CD14-positive monocyte (primary cell): ENCODE results near the gene ZYG11A. TPM values are rescaled to one million over a fixed set of nuclear protein-coding genes. Genes with fewer than 3 reads are reported as not detected.

Experiments
- DNase-seq, 3 donors: peaks; one replicate each; pipeline ENCODE4 v3.0.0-alpha.2; 2011 to 2022
- H2AFZ ChIP-seq: 2 replicates; pipeline ENCODE4 v1.6.0; 2012; ENCODE audit warnings: mild to moderate bottlenecking, low read depth, low read length, inconsistent platforms; ENCODE audit not compliant: insufficient read depth, poor library complexity, severe bottlenecking
- H3K27ac ChIP-seq, 2 donors: 1 replicate in 1 of 2; 2 replicates in 1 of 2; pipeline ENCODE4 v1.5.1; 2012 to 2013; ENCODE audit warnings: low read length in 2 of 2, control low read depth in 1 of 2, inconsistent platforms in 1 of 2, low read depth in 1 of 2, mild to moderate bottlenecking in 1 of 2
- H3K27me3 ChIP-seq, 2 donors: one replicate each; pipeline versions ENCODE4 v1.6.0 to v1.6.1; 2011 to 2013; ENCODE audit warnings: low read length in 2 of 2; ENCODE audit not compliant: control insufficient read depth in 2 of 2, insufficient read depth in 2 of 2
- H3K36me3 ChIP-seq, 2 donors: replicated peaks in 1 of 2; 1 replicate in 1 of 2; 2 replicates in 1 of 2; pipeline versions ENCODE4 v1.5.1 to v1.6.1; 2012 to 2013; ENCODE audit warnings: low read length in 2 of 2, control low read depth in 1 of 2, inconsistent platforms in 1 of 2, mild to moderate bottlenecking in 1 of 2; ENCODE audit not compliant: insufficient read depth in 2 of 2, control insufficient read depth in 1 of 2
- H3K4me1 ChIP-seq, 2 donors: 1 replicate in 1 of 2; 2 replicates in 1 of 2; pipeline versions ENCODE4 v1.5.1 to v1.6.1; 2012 to 2013; ENCODE audit warnings: low read length in 2 of 2, control low read depth in 1 of 2, inconsistent platforms in 1 of 2, mild to moderate bottlenecking in 1 of 2, moderate library complexity in 1 of 2; ENCODE audit not compliant: insufficient read depth in 2 of 2, control insufficient read depth in 1 of 2
- H3K4me2 ChIP-seq: replicated peaks from 2 replicates; pipeline ENCODE3; 2012; ENCODE audit warnings: low read length, moderate library complexity, mild to moderate bottlenecking; ENCODE audit not compliant: poor library complexity, severe bottlenecking; ENCODE audit errors: extremely low read depth
- H3K4me3 ChIP-seq, 3 experiments: fragments of 200-600 bp in 1 of 3; sonication (generic) in 1 of 3; replicated peaks in 1 of 3; 1 replicate in 2 of 3; 2 replicates in 1 of 3; pipeline ENCODE4 v1.5.1; 2011 to 2013; ENCODE audit warnings: low read length in 3 of 3, mild to moderate bottlenecking in 3 of 3, control low read depth in 2 of 3, low read depth in 2 of 3, inconsistent platforms in 1 of 3, moderate library complexity in 1 of 3
- H3K79me2 ChIP-seq: 2 replicates; pipeline ENCODE4 v1.6.0; 2012; ENCODE audit warnings: mild to moderate bottlenecking, control low read depth, inconsistent platforms, low read length, moderate library complexity; ENCODE audit not compliant: insufficient read depth
- H3K9ac ChIP-seq: 2 replicates; pipeline ENCODE4 v1.6.0; 2017; ENCODE audit warnings: low read length, mild to moderate bottlenecking; ENCODE audit not compliant: insufficient read depth, poor library complexity, severe bottlenecking
- H3K9me3 ChIP-seq, 2 donors: replicated peaks in 1 of 2; 1 replicate in 1 of 2; 2 replicates in 1 of 2; pipeline versions ENCODE4 v1.5.1 to v1.6.1; 2012 to 2013; ENCODE audit warnings: low read length in 2 of 2, control low read depth in 1 of 2; ENCODE audit not compliant: control insufficient read depth in 1 of 2, insufficient read depth in 1 of 2
- H4K20me1 ChIP-seq: 2 replicates; pipeline ENCODE4 v1.6.0; 2012; ENCODE audit warnings: mild to moderate bottlenecking, low read length, control low read depth, moderate library complexity; ENCODE audit not compliant: insufficient read depth
- H3K27ac Mint-ChIP-seq, 7 donors: one replicate each; pipeline ENCODE4 v1.8.0; 2020; ENCODE audit warnings: mild to moderate bottlenecking in 7 of 7, mixed read lengths in 7 of 7, moderate library complexity in 6 of 7, inconsistent platforms in 2 of 7
- H3K27me3 Mint-ChIP-seq, 3 donors: one replicate each; pipeline ENCODE4 v1.8.0; 2021 to 2022; ENCODE audit warnings: low read depth in 3 of 3, mild to moderate bottlenecking in 3 of 3, mixed read lengths in 3 of 3, moderate library complexity in 3 of 3, inconsistent platforms in 1 of 3
- H3K36me3 Mint-ChIP-seq, 2 donors: one replicate each; pipeline ENCODE4 v1.8.0; 2020; ENCODE audit warnings: mixed read lengths in 2 of 2, inconsistent platforms in 1 of 2, mild to moderate bottlenecking in 1 of 2
- H3K4me1 Mint-ChIP-seq: one replicate; pipeline ENCODE4 v1.8.0; 2020; ENCODE audit warnings: mild to moderate bottlenecking, mixed read lengths
- H3K4me3 Mint-ChIP-seq, 2 donors: one replicate each; pipeline ENCODE4 v1.8.0; 2020; ENCODE audit warnings: mild to moderate bottlenecking in 2 of 2, mixed read lengths in 2 of 2, moderate library complexity in 1 of 2
- H3K9me3 Mint-ChIP-seq, 7 donors: one replicate each; pipeline ENCODE4 v1.8.0; 2020 to 2022; ENCODE audit warnings: mixed read lengths in 7 of 7, mild to moderate bottlenecking in 6 of 7, moderate library complexity in 6 of 7, inconsistent platforms in 2 of 7
- WGBS: methylation state at CpG from one replicate; pipeline ENCODE4 v1.1.5; 2013; ENCODE audit warnings: missing lambda C conversion rate; ENCODE audit not compliant: insufficient coverage; 5-methylcytosine and 5-hydroxymethylcytosine counted together
- intact Hi-C, 2 donors: fragments of 100-400 bp; cut with micrococcal nuclease; formaldehyde crosslinking; loops; one replicate each; pipeline versions ENCODE4 v1.15.0 to v1.15.1; 2023
- polyA plus RNA-seq, 3 donors: library from polyadenylated mRNA; depleted of rRNA in 1 of 3; unstranded in 2 of 3; stranded (reverse) in 1 of 3; fragments of 300-500 nt in 2 of 3; fragments of >200 nt in 1 of 3; fragmentation: Illumina TruSeq in 2 of 3; gene quantifications; 1 replicate in 2 of 3; 2 replicates in 1 of 3; pipeline ENCODE4 v1.2.3, GENCODE V29; 2012 to 2021
- TF ChIP-seq, protein P1 (sequence below): fragments of 200-600 bp; IDR thresholded peaks from one replicate; pipeline ENCODE4 v1.8.0; 2022; ENCODE audit warnings: antibody characterized with exemption, mild to moderate bottlenecking

The ZYG11A gene
- polyA plus RNA-seq, 3 donors = not detected

GRCh38 chr1:52825868-52826267 is 16.7 kb upstream of the ZYG11A start:
- Mint-ChIP-seq H3K27me3 (no peaks in the 10 kb centered on the region), H3K4me1 (no peaks in the 10 kb centered on the region), H3K4me3 (no peak overlapping the region), H3K36me3 (peaks cover 18 to 24% of the 10 kb centered on the region in 2 donors), H3K9me3 (peaks cover 0 to 2% (median 0%) of the 10 kb centered on the region in 7 donors), H3K27ac (no peak overlapping the region)
- no peaks in the 10 kb centered on the region for H3K9me3 ChIP-seq
- TF ChIP-seq, protein P1, sequence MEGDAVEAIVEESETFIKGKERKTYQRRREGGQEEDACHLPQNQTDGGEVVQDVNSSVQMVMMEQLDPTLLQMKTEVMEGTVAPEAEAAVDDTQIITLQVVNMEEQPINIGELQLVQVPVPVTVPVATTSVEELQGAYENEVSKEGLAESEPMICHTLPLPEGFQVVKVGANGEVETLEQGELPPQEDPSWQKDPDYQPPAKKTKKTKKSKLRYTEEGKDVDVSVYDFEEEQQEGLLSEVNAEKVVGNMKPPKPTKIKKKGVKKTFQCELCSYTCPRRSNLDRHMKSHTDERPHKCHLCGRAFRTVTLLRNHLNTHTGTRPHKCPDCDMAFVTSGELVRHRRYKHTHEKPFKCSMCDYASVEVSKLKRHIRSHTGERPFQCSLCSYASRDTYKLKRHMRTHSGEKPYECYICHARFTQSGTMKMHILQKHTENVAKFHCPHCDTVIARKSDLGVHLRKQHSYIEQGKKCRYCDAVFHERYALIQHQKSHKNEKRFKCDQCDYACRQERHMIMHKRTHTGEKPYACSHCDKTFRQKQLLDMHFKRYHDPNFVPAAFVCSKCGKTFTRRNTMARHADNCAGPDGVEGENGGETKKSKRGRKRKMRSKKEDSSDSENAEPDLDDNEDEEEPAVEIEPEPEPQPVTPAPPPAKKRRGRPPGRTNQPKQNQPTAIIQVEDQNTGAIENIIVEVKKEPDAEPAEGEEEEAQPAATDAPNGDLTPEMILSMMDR = no peak
- H2AFZ ChIP-seq = no peak overlapping the region
- H3K36me3 ChIP-seq = peaks cover 14 to 29% of the 10 kb centered on the region in 2 donors
- no peak for DNase-seq
- no peaks in the 10 kb centered on the region for H3K27me3 ChIP-seq
- no CpG with 5 or more reads among the region's 1 CpG for WGBS
- no peak overlapping the region for H3K9ac ChIP-seq
- intact Hi-C loops = no loop called here
- H3K4me2 ChIP-seq = no peak overlapping the region
- no peaks in the 10 kb centered on the region for H3K4me1 ChIP-seq
- no peaks in the 10 kb centered on the region for H3K79me2 ChIP-seq
- H3K27ac ChIP-seq = no peak overlapping the region
- H4K20me1 ChIP-seq = no peaks in the 10 kb centered on the region
- no peak overlapping the region for H3K4me3 ChIP-seq

DNA sequence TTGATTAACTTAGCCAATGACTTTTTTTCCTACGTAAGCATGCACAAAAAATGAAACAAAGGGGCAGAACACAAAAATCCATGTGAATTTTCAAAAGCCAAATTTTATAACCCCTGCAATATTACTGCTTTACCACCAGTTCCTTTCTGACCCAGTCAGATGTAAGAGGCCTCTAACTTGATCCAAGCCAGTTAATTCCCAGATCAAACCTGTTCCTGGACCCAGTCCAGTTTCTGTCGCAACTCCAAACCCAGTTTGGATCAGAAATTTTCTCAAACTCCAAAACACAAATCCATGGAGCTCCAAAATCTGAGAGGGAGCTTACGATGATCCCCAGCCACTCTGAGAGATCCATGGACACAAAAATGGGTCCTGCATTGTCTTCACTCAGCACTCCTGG is 7.8 kb upstream of the ZYG11A start:
- Histone ChIP-seq H3K4me1 (no peaks in the 10 kb centered on the region), H4K20me1 (no peaks in the 10 kb centered on the region), H3K9ac (no peak overlapping the region), H3K79me2 (no peaks in the 10 kb centered on the region), H3K27me3 (no peaks in the 10 kb centered on the region), H3K9me3 (no peaks in the 10 kb centered on the region), H3K27ac (no peak overlapping the region), H2AFZ (no peak overlapping the region), H3K4me3 (no peak overlapping the region), H3K4me2 (no peak overlapping the region), H3K36me3 (no peaks in the 10 kb centered on the region)
- TF ChIP-seq, protein P1 = no peak
- Mint-ChIP-seq H3K4me1 (no peaks in the 10 kb centered on the region), H3K27me3 (peaks cover 10 to 20% (median 10%) of the 10 kb centered on the region in 3 donors), H3K4me3 (no peak overlapping the region), H3K36me3 (no peaks in the 10 kb centered on the region), H3K9me3 (peaks cover 0 to 2% (median 0%) of the 10 kb centered on the region in 7 donors), H3K27ac (no peak overlapping the region)
- intact Hi-C loops = no loop called here
- no peak for DNase-seq
- WGBS = 100% methylated on average over 3 of the region's 3 CpGs
